K562 (cell line): ENCODE measurements around the gene UGP2. TPM values are rescaled to one million over a fixed set of nuclear protein-coding genes. Genes with fewer than 3 reads are reported as not detected.

Experiments
- ARNT ChIP-seq, 2 experiments: fragments of 450-650 bp; IDR thresholded peaks; 2 replicates each; pipeline ENCODE4 v1.6.1; 2016; ENCODE audit warnings: mild to moderate bottlenecking in 1 of 2
- BRF1 ChIP-seq: IDR thresholded peaks from 3 replicates; pipeline ENCODE4 v1.6.1; 2011; ENCODE audit warnings: borderline replicate concordance, mild to moderate bottlenecking; ENCODE audit not compliant: insufficient read length; ENCODE audit errors: extremely low read depth
- CEBPB ChIP-seq: fragments of 450-650 bp; IDR thresholded peaks from 2 replicates; pipeline ENCODE4 v1.6.1; 2016; ENCODE audit warnings: missing genetic modification characterization, missing compliant biosample characterization
- CHCHD3 ChIP-seq: fragments of 250-450 bp; sonication (Bioruptor Pico); IDR thresholded peaks from 2 replicates; pipeline ENCODE4 v2.1.2; 2022; ENCODE audit warnings: mild to moderate bottlenecking
- DIDO1 ChIP-seq: fragments of 450-650 bp; IDR thresholded peaks from 2 replicates; pipeline ENCODE4 v1.6.1; 2016; ENCODE audit warnings: low read depth, missing biosample characterization, missing genetic modification characterization
- FOXA1 ChIP-seq: fragments of 450-650 bp; IDR thresholded peaks from 2 replicates; pipeline ENCODE4 v1.6.1; 2016; ENCODE audit warnings: mild to moderate bottlenecking, borderline replicate concordance
- FOXK2 ChIP-seq, 2 experiments: fragments of 450-650 bp; IDR thresholded peaks in 1 of 2; conservative IDR thresholded peaks in 1 of 2; 2 replicates each; pipeline ENCODE4 v1.6.1; 2016; ENCODE audit warnings: low read depth in 2 of 2, mild to moderate bottlenecking in 1 of 2
- HOXB6 ChIP-seq: fragments of 250-450 bp; sonication (Bioruptor Pico); IDR thresholded peaks from 2 replicates; pipeline ENCODE4 v1.5.1; 2022; ENCODE audit warnings: mild to moderate bottlenecking, borderline replicate concordance
- MTA2 ChIP-seq: fragments of 450-650 bp; IDR thresholded peaks from 2 replicates; pipeline ENCODE4 v1.6.1; 2016; ENCODE audit warnings: low read depth
- MYNN ChIP-seq, 2 experiments: sonication (generic); formaldehyde crosslinking in 1 of 2; IDR thresholded peaks; 2 replicates each; pipeline versions ENCODE4 v1.5.0 to v1.6.1; 2016 to 2020; ENCODE audit warnings: antibody characterized with exemption in 1 of 2, missing genetic modification reagents in 1 of 2
- NR2C1 ChIP-seq, 2 experiments: fragments of 450-650 bp; IDR thresholded peaks; 2 replicates each; pipeline ENCODE4 v1.6.1; 2017; ENCODE audit warnings: mild to moderate bottlenecking in 2 of 2, antibody characterized with exemption in 1 of 2, inconsistent platforms in 1 of 2, missing compliant biosample characterization in 1 of 2, missing genetic modification characterization in 1 of 2
- POLR2AphosphoS2 ChIP-seq: IDR thresholded peaks from 2 replicates; pipeline ENCODE4 v1.6.1; 2012; ENCODE audit warnings: low read length, improper control_type of control experiment
- PREB ChIP-seq: sonication (generic); formaldehyde crosslinking; IDR thresholded peaks from 2 replicates; pipeline ENCODE4 v1.8.1; 2023; ENCODE audit warnings: mild to moderate bottlenecking, missing genetic modification reagents
- RAD21 ChIP-seq, 2 experiments: fragments of 250-450 bp in 1 of 2; fragments of 450-650 bp in 1 of 2; sonication (Bioruptor Pico) in 1 of 2; formaldehyde crosslinking in 1 of 2; IDR thresholded peaks in 1 of 2; conservative IDR thresholded peaks in 1 of 2; 2 replicates each; pipeline versions ENCODE4 v1.4.0 to v1.8.0; 2020 to 2022; ENCODE audit warnings: mild to moderate bottlenecking in 2 of 2, moderate library complexity in 1 of 2
- RBBP5 ChIP-seq: fragments of 200-600 bp; sonication (generic); IDR thresholded peaks from 2 replicates; pipeline ENCODE4 v1.6.1; 2012; ENCODE audit warnings: borderline replicate concordance, mild to moderate bottlenecking, low read length, control low read depth, inconsistent platforms; ENCODE audit not compliant: insufficient read depth, poor library complexity, severe bottlenecking
- SAFB ChIP-seq: fragments of 200-400 bp; formaldehyde crosslinking; IDR thresholded peaks from 2 replicates; pipeline ENCODE4 v1.6.1; 2017; ENCODE audit warnings: low read depth, low read length, borderline replicate concordance
- SIN3B ChIP-seq: fragments of 450-650 bp; IDR thresholded peaks from 2 replicates; pipeline ENCODE4 v1.6.1; 2017; ENCODE audit warnings: low read depth, mild to moderate bottlenecking, moderate library complexity
- SMARCA5 ChIP-seq: fragments of 450-650 bp; IDR thresholded peaks from 2 replicates; pipeline ENCODE4 v1.6.1; 2016
- SUPT5H ChIP-seq: fragments of 450-650 bp; IDR thresholded peaks from 2 replicates; pipeline ENCODE4 v1.6.1; 2016
- TAF15 ChIP-seq: fragments of 200-400 bp; formaldehyde crosslinking; IDR thresholded peaks from 2 replicates; pipeline ENCODE4 v1.6.1; 2017; ENCODE audit warnings: mild to moderate bottlenecking, low read depth, low read length, moderate library complexity
- TAF7 ChIP-seq: fragments of 450-650 bp; IDR thresholded peaks from 2 replicates; pipeline ENCODE4 v1.6.1; 2016; ENCODE audit warnings: missing genetic modification characterization, missing compliant biosample characterization
- ZNF57 ChIP-seq: fragments of 450-650 bp; formaldehyde crosslinking; IDR thresholded peaks from 2 replicates; pipeline ENCODE4 v1.4.0; 2020; ENCODE audit warnings: mild to moderate bottlenecking, moderate library complexity
- polyA plus RNA-seq, 8 experiments: library from polyadenylated mRNA; depleted of rRNA in 4 of 8; stranded (reverse) in 5 of 8; unstranded in 3 of 8; fragments of >200 nt; fragmentation: Nextera tagmentation in 2 of 8; fragmentation: Illumina TruSeq in 1 of 8; extraction: Ambion mirVana in 2 of 8; extraction: Trizol in 1 of 8; gene quantifications; 2 replicates each; pipeline versions ENCODE4 v1.2.1 to v1.2.3, GENCODE V29; 2011 to 2014; ENCODE audit warnings: inconsistent platforms in 1 of 8, missing spikeins in 1 of 8
- total RNA-seq, 7 experiments: library from RNA; depleted of rRNA in 6 of 7; stranded (reverse); fragments of >200 nt in 6 of 7; fragmentation: Illumina TruSeq in 2 of 7; extraction: Trizol in 2 of 7; gene quantifications; 2 replicates each; pipeline versions ENCODE4 v1.2.1 to v1.2.3, GENCODE V29; 2011 to 2021; ENCODE audit warnings: low replicate concordance in 1 of 7
- TF ChIP-seq, protein P1 (sequence below): fragments of 250-450 bp; sonication (Bioruptor Pico); IDR thresholded peaks from 2 replicates; pipeline ENCODE4 v1.9.0; 2021; ENCODE audit warnings: mild to moderate bottlenecking
- TF ChIP-seq, protein P2 (sequence below), 2 experiments: fragments of 450-650 bp in 1 of 2; sonication (generic) in 1 of 2; formaldehyde crosslinking in 1 of 2; IDR thresholded peaks in 1 of 2; conservative IDR thresholded peaks in 1 of 2; 2 replicates each; pipeline versions ENCODE4 v1.6.1 to v1.8.1; 2016 to 2023; ENCODE audit warnings: mild to moderate bottlenecking in 2 of 2, moderate library complexity in 2 of 2, inconsistent platforms in 1 of 2, missing genetic modification reagents in 1 of 2
- TF ChIP-seq, protein P3 (sequence below): sonication (generic); formaldehyde crosslinking; IDR thresholded peaks from 2 replicates; pipeline ENCODE4 v1.8.0; 2022; ENCODE audit warnings: missing genetic modification reagents, mild to moderate bottlenecking, borderline replicate concordance

Gene UGP2
- total and polyA plus RNA-seq, 9 of the 15 experiments (the other 6 are each of a cell fraction or from before 2014, with no cell fraction given), result 25.2 to 69.3 (median 58.9) TPM

DNA sequence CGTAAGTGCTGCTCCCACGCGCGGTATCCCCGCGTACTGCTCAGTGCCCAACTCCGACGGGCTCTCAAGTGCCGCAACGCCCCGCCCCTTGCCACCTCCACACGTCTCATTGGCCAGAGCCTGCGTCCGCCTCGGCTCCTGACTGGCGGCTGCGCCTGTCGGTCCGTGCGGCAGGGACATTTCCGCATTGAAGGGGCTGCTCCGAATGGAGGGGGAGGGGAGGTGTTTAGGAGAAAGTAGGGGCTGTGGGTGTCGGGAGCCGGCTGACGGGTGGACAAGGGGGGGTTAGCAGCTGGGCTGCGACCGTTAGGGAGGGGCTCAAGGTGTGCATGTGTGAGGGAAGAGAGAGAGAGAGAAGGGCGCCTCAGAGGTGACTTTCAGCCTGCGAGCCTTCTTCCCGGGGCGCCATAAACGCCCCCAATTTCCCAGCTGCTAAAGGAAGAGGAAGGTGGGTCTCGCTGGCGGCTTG lies 877 bp upstream of the UGP2 start (continued):
- TF ChIP-seq, protein P1, sequence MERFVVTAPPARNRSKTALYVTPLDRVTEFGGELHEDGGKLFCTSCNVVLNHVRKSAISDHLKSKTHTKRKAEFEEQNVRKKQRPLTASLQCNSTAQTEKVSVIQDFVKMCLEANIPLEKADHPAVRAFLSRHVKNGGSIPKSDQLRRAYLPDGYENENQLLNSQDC (CRISPR knock-in tag), result no peak; the same call in 1 of the 2 replicates
- TF ChIP-seq, protein P2, sequence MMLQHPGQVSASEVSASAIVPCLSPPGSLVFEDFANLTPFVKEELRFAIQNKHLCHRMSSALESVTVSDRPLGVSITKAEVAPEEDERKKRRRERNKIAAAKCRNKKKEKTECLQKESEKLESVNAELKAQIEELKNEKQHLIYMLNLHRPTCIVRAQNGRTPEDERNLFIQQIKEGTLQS (IDR thresholded peaks at IDR 0.05), result no peak
- TF ChIP-seq, protein P2 (CRISPR knock-in tag; conservative IDR thresholded peaks at IDR 0.05), result no peak
- no peak for TF ChIP-seq PREB
- TF ChIP-seq TAF7 (tag), result peak; percentile 62
- peak; percentile 51 for TF ChIP-seq RBBP5
- no peak for TF ChIP-seq CEBPB (tag)
- TF ChIP-seq SAFB, result peak; percentile 80; the same call in 1 of the 2 replicates
- TF ChIP-seq POLR2AphosphoS2, result no peak
- TF ChIP-seq SMARCA5, result no peak
- TF ChIP-seq ZNF57 (CRISPR knock-in tag), result 0 out of 2 replicates have a peak, but pooled peaks have one; percentile 21
- TF ChIP-seq ARNT (IDR thresholded peaks at IDR 0.05), result no peak
- no peak for TF ChIP-seq BRF1
- TF ChIP-seq DIDO1 (tag), result no peak; the same call in 1 of the 2 replicates
- TF ChIP-seq MYNN (IDR thresholded peaks at IDR 0.05), result peak; percentile 75
- TF ChIP-seq MYNN (CRISPR knock-in tag; IDR thresholded peaks at IDR 0.05), result no peak
- TF ChIP-seq RAD21 (CRISPR knock-in tag; conservative IDR thresholded peaks at IDR 0.05 in 1 of 2, IDR thresholded peaks at IDR 0.05 in 1 of 2), result no peak
- TF ChIP-seq CHCHD3 (CRISPR knock-in tag), result no peak; the same call in 1 of the 2 replicates
- TF ChIP-seq FOXA1, result no peak
- TF ChIP-seq HOXB6 (CRISPR knock-in tag), result no peak
- TF ChIP-seq, protein P3, sequence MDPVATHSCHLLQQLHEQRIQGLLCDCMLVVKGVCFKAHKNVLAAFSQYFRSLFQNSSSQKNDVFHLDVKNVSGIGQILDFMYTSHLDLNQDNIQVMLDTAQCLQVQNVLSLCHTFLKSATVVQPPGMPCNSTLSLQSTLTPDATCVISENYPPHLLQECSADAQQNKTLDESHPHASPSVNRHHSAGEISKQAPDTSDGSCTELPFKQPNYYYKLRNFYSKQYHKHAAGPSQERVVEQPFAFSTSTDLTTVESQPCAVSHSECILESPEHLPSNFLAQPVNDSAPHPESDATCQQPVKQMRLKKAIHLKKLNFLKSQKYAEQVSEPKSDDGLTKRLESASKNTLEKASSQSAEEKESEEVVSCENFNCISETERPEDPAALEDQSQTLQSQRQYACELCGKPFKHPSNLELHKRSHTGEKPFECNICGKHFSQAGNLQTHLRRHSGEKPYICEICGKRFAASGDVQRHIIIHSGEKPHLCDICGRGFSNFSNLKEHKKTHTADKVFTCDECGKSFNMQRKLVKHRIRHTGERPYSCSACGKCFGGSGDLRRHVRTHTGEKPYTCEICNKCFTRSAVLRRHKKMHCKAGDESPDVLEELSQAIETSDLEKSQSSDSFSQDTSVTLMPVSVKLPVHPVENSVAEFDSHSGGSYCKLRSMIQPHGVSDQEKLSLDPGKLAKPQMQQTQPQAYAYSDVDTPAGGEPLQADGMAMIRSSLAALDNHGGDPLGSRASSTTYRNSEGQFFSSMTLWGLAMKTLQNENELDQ (CRISPR knock-in tag), result no peak
- TF ChIP-seq SUPT5H, result peak; percentile 83
- peak; percentile 29 to 38; a peak in 2 of 4 replicates for TF ChIP-seq FOXK2 (conservative IDR thresholded peaks at IDR 0.05 in 1 of 2, IDR thresholded peaks at IDR 0.05 in 1 of 2; ENCODE audit: low read depth in 2 of 2)
- TF ChIP-seq MTA2, result no peak; the same call in 1 of the 2 replicates
- no peak for TF ChIP-seq SIN3B
- TF ChIP-seq NR2C1 (IDR thresholded peaks at IDR 0.05), result no peak; the same call in 1 of the 2 replicates
- TF ChIP-seq NR2C1 (tag; IDR thresholded peaks at IDR 0.05), result no peak
- no peak for TF ChIP-seq TAF15
